PC-9 (cell line): ENCODE results near the gene MAGEB2.

Experiments
- CTCF ChIP-seq: fragments of 200-600 bp; sonication (generic); conservative IDR thresholded peaks from 2 replicates; pipeline ENCODE4 v1.6.1; 2017; ENCODE audit warnings: mixed run types, antibody characterized with exemption, mild to moderate bottlenecking, moderate library complexity
- EZH2 ChIP-seq: fragments of 200-600 bp; sonication (generic); IDR thresholded peaks from 2 replicates; pipeline ENCODE4 v1.8.0; 2017; ENCODE audit warnings: antibody characterized with exemption, low read depth

- no peak for TF ChIP-seq CTCF
- no peak for TF ChIP-seq EZH2
Measured at GRCh38 chrX:30241724-30242415, 26.5 kb downstream of the MAGEB2 start, which contains the start of gene MAGEB4.
